HG03097 (cell line): ENCODE results near the gene GPATCH2L.

Experiments used
- ATAC-seq: cut with Tn5 transposase; IDR thresholded peaks from one replicate; pipeline ENCODE4 v1.9.1; 2021; ENCODE audit not compliant: unreplicated experiment, low FRiP score

GPATCH2L gene

DNA sequence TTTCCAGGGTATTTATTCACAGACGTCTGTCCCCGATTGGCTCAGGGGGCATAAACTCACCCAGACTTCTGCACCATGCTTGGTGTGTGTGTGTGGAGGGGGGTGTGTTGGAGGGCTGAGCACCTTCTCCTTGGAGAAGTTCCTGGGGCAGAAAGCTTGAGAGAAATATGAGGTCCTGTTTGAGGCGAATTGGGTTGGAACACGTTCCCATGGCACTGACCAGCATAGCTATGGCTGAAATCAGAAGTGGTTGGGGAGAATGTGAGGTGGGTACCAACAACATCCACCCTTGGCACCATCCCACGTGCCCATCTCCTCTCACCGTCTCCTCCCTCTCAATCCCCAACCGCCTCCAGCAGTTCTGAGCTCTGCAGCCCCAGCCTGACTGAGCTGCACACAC, 16.0 kb upstream of the GPATCH2L start:
- no peak for ATAC-seq

DNA sequence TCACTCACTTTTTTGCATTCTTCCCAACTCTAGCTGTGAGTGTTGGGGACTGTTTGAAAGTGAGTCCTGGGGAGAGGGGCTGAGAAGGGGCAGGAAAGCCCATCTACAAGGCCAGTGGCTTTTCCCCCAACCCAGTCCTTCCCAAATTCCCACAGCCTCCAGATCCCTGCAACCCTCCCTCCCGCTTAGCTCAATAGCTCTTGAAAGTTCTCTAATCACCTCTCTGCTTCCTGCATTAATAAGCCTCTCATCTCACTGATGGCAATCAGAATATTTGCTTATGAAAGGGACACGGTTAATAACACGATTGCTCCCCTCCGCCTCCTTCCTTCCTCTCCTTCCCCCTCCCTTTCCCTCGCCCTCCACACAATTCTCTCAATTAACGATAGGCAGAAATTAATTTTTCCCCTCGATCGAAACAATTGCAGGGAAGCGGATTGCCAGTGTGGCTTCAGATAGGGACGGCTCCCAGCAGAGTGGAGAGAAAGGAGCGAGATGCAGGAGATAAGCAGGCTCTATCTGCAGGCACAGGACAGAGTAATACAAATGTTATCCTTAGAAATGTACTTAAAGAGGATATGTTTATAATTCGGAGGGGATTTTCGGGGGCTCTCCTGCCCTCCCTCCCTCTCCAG, 15.1 kb upstream of the GPATCH2L start:
- ATAC-seq, result no peak

- ATAC-seq, result no peak
These were observed 13.5 kb upstream of the GPATCH2L start for GRCh38 chr14:76138119-76138757.

GRCh38 chr14:76138758-76139723, 12.7 kb upstream of the GPATCH2L start:
- no peak for ATAC-seq

DNA sequence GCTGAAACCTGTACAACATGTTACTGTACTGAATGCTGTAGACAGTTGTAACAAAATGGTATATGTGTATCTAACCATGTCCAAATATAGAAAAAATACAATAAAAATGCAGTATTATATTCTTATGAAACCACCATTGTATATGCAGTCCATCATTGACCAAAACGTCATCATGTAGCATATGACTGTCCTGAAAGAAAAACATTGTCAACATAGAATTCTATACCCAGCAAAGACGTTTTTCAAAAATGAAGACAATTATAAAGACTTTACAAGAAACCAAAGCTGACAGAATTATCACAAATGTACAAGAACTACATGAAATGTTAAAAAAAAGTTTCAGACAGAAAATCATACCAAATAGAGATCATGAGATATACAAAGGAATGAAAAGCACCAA, 8.1 kb upstream of the GPATCH2L start:
- no peak for ATAC-seq

DNA sequence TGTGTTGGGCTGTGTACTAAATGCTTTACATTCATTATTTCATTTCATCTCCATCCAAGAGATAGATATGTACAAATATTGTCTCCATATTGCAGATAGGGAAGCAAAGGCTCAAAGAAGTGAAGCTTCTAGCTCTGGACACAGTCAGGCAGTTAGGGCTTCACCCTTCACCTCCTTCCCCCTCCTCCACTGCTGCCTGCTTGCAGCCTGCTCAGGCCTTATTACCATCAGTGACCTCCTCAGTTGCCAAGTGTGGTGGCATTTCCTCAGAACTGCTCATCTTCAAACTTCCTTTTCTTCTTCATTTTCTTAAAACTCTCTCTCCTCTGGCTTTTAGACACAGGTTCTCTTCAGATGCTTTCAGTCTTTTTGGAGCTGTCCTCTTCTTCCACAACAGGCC, 4.7 kb upstream of the GPATCH2L start:
- ATAC-seq, result no peak

DNA sequence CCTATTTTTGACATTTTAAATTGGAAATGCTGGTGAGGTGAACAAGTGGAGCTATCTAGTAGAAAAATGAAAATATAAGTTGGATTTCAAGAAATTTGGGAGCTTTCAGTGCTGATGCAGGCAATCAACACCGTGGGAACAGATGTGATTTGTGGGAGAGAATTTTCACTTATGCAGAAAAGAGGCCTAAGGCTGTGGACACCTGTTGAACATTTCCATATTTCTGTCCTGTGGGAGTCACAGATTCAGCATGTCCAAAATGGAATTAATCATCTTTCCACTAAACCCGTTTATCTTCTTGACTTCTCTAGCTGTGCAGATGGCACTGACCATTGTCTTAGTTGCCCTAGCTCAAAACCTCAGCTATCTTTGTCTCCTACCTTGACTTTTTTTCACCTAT, 2.5 kb upstream of the GPATCH2L start:
- ATAC-seq, result no peak

DNA sequence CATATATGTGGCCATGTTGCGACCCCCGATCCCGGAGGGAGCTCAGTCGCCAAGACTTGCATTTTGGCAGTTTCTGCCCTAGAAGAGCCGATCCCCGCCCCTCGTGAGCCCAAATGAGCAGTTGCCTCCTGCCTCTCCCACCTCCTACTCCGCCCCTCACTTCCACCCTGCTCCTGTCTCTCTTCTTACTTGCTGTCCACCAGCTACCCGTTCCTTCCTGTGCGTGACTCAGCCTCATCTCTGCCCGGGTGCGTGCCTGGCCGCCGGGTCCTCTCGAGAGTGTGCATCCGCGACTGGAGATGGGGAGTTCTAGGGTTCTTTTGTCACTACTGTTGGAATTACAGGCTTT, 585 bp downstream of the GPATCH2L start:
- ATAC-seq, result peak; percentile 69

DNA sequence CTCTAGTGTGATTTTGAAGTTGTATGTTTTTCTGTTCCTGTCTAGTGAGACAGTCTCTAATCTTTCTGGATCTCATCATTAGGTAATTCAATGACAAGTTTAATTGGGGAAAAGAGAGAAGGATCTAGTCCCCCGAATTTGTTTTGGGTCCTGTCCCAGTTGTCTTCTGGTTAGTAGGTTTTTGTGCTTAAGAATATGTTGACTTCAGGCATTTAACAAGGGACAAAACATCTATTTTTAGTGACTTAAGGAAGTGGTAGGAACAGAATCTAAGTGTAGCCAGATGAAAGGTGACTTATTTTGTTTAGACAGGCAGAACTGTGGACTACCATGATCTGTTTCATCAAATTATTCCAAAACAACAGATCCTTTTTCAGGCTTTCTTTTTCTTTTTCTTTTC, 2.2 kb downstream of the GPATCH2L start:
- ATAC-seq, result no peak

GRCh38 chr14:76154539-76155126, 2.9 kb downstream of the GPATCH2L start:
- ATAC-seq, result no peak

GRCh38 chr14:76163668-76164363, 12.1 kb downstream of the GPATCH2L start:
- ATAC-seq, result no peak

DNA sequence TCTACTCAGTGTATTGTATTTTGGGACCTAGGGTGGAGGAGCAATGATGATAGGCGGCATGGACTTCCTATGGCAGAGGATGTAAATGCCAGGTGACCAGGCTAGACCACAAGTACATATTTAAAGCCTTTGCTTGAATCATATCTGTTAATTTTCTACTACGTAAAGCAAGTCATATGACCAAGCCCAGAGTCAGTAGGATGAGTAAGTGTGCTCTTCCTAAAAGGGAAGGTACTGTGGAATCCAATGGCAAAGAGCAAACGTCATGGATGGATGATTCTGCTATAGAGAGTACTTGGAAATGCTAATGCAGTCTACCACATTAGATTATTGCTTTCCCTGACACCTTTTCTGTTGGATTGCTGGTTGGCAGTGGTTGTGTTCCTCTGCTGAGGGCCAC, 16.8 kb downstream of the GPATCH2L start:
- ATAC-seq, result no peak

DNA sequence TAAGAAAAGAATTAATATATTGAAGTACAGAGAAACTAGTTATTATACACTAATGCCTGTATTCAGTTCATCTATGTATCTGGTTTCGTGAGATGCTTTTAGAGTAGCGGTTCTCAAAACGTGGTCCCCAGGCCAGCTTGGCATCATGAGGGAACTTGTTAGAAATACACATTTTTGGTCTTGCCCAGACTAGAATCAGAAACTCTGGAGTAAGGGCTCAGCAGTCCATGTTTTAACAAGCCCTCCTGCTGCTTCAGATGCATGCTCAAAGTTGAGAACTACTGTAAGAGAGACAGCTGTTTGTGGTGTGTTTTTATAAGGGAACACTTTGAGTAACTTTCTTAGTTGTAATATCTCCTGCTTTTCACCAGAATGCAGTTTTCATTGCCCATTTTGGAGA, 18.1 kb downstream of the GPATCH2L start:
- no peak for ATAC-seq

- ATAC-seq, result no peak
These were observed 23.3 kb downstream of the GPATCH2L start for GRCh38 chr14:76174982-76175381.

GRCh38 chr14:76175942-76176341, 24.2 kb downstream of the GPATCH2L start:
- ATAC-seq, result no peak

- no peak for ATAC-seq
These were observed 29.8 kb downstream of the GPATCH2L start for GRCh38 chr14:76181546-76181945.

GRCh38 chr14:76186308-76187027, 34.7 kb downstream of the GPATCH2L start:
- ATAC-seq, result peak; percentile 69

GRCh38 chr14:76191297-76191696, 39.6 kb downstream of the GPATCH2L start:
- no peak for ATAC-seq

DNA sequence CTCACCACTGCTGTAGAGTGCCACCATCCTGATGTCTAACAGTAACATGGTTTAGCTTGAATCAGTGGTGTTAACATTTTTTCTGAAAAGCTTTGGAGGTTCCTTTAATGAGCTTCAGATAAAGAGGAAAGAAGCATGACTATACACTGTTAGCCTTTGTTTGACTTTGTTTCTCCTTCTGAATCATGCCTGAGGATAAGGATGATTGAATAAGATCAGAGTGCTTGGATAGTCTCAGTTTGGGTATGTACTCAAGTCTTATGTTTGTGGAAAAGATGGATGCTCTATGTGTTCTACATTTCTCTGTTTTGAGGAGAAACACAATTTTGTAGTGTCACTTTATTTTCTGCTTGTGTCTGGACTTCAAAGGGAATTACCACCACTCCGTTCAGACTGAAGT, 42.0 kb downstream of the GPATCH2L start:
- no peak for ATAC-seq

- ATAC-seq, result no peak
These were observed 42.6 kb downstream of the GPATCH2L start for GRCh38 chr14:76194327-76194726.
